Thoracic aorta (tissue), 2 donors: ENCODE measurements around the gene CLCNKA. TPM values are rescaled to one million over a fixed set of nuclear protein-coding genes. Genes with fewer than 3 reads are reported as not detected.

Experiments
- ATAC-seq: fragments of 150-250 bp; one replicate; pipeline ENCODE4 v1.8.0; 2017; ENCODE audit warnings: low read depth; ENCODE audit not compliant: insufficient number of reproducible peaks, low FRiP score
- DNase-seq: peaks from one replicate; pipeline ENCODE4 v3.0.0-alpha.2; 2020; ENCODE audit warnings: low spot score
- H3K27ac ChIP-seq, 2 donors: fragments of 200-600 bp; sonication (generic); 1 replicate in 1 of 2; 2 replicates in 1 of 2; pipeline ENCODE4 v1.5.1; 2016; ENCODE audit warnings: mild to moderate bottlenecking in 2 of 2, moderate library complexity in 2 of 2
- H3K27me3 ChIP-seq: fragments of 200-600 bp; sonication (generic); replicated peaks from 2 replicates; pipeline ENCODE4 v1.6.0; 2016; ENCODE audit warnings: mild to moderate bottlenecking; ENCODE audit not compliant: insufficient read depth
- H3K36me3 ChIP-seq: fragments of 200-600 bp; sonication (generic); one replicate; pipeline ENCODE4 v1.5.1; 2016
- H3K4me1 ChIP-seq, 2 donors: fragments of 200-600 bp; sonication (generic); 1 replicate in 1 of 2; 2 replicates in 1 of 2; pipeline versions ENCODE4 v1.5.1 to v1.6.0; 2016; ENCODE audit warnings: low read depth in 2 of 2, mild to moderate bottlenecking in 1 of 2; ENCODE audit not compliant: control insufficient read depth in 1 of 2
- H3K4me3 ChIP-seq: fragments of 200-600 bp; sonication (generic); 2 replicates; pipeline ENCODE4 v1.5.1; 2016; ENCODE audit warnings: mild to moderate bottlenecking
- H3K9me3 ChIP-seq: fragments of 200-600 bp; sonication (generic); 2 replicates; pipeline ENCODE4 v1.5.1; 2016
- total RNA-seq, 2 donors: library from RNA; depleted of rRNA; stranded (reverse); fragments of >200 nt; gene quantifications; one replicate each; pipeline versions ENCODE4 v1.1.0 to v1.2.3, GENCODE V29; 2016
- TF ChIP-seq, protein P1 (sequence below): fragments of 200-600 bp; sonication (generic); IDR thresholded peaks from one replicate; pipeline ENCODE4 v1.5.1; 2019; ENCODE audit warnings: antibody characterized with exemption

CLCNKA gene
- total RNA-seq, 2 donors from 2014 or later, result 4.7 TPM; not detected in 1

DNA sequence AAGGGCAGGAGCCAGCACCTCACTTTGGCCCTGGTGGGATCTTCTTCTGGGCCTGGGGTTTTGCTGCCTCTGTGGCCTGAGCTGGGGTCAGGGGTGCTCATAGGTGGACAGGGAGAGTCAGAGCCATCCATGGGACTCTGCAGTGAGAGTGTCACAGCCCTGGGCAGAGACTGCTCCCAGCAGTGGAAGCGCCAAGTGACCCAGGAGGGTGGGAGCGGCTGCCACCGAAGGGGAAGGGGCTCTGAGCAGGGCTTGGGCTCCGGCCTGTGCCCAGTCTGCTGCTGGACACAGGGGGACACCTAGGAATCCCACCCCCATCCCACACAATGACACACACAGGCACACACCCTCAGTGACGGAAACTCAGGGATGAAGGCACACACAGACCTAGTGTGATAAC is 22.1 kb downstream of the CLCNKA start:
- Histone ChIP-seq H3K4me3 (no peak overlapping the region), H3K36me3 (no peaks in the 10 kb centered on the region), H3K27me3 (no peaks in the 10 kb centered on the region), H3K9me3 (no peaks in the 10 kb centered on the region), H3K27ac (no peak overlapping the region), H3K4me1 (peaks cover 0 to 5% of the 10 kb centered on the region in 2 donors)
- TF ChIP-seq, protein P1, sequence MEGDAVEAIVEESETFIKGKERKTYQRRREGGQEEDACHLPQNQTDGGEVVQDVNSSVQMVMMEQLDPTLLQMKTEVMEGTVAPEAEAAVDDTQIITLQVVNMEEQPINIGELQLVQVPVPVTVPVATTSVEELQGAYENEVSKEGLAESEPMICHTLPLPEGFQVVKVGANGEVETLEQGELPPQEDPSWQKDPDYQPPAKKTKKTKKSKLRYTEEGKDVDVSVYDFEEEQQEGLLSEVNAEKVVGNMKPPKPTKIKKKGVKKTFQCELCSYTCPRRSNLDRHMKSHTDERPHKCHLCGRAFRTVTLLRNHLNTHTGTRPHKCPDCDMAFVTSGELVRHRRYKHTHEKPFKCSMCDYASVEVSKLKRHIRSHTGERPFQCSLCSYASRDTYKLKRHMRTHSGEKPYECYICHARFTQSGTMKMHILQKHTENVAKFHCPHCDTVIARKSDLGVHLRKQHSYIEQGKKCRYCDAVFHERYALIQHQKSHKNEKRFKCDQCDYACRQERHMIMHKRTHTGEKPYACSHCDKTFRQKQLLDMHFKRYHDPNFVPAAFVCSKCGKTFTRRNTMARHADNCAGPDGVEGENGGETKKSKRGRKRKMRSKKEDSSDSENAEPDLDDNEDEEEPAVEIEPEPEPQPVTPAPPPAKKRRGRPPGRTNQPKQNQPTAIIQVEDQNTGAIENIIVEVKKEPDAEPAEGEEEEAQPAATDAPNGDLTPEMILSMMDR, result no peak
- DNase-seq (no peak), ATAC-seq (no peak)

DNA sequence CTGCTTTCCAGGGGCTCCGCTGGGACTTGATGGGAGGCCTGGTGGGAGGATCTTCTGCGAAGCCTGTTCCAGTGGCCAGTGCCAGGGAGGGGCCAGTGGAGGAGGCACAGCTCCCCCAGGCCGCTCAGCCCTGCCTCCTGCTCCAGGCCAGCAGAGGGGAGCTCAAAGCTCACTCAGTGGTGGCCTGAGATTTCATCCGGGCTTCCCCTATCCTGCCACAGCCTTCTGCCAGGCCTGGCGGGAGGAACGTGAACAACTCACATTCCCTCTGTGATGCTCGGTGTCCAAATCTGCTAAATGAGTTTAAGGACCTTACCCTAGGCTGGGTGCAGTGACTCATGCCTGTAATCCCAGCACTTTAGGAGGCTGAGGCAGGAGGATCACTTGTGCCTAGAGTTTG is 25.0 kb downstream of the CLCNKA start:
- Histone ChIP-seq H3K27ac (no peak overlapping the region), H3K27me3 (no peaks in the 10 kb centered on the region), H3K36me3 (no peaks in the 10 kb centered on the region), H3K9me3 (no peaks in the 10 kb centered on the region), H3K4me1 (peaks cover 0 to 8% of the 10 kb centered on the region in 2 donors), H3K4me3 (no peak overlapping the region)
- TF ChIP-seq, protein P1, result no peak
- ATAC-seq, result no peak
- no peak for DNase-seq

DNA sequence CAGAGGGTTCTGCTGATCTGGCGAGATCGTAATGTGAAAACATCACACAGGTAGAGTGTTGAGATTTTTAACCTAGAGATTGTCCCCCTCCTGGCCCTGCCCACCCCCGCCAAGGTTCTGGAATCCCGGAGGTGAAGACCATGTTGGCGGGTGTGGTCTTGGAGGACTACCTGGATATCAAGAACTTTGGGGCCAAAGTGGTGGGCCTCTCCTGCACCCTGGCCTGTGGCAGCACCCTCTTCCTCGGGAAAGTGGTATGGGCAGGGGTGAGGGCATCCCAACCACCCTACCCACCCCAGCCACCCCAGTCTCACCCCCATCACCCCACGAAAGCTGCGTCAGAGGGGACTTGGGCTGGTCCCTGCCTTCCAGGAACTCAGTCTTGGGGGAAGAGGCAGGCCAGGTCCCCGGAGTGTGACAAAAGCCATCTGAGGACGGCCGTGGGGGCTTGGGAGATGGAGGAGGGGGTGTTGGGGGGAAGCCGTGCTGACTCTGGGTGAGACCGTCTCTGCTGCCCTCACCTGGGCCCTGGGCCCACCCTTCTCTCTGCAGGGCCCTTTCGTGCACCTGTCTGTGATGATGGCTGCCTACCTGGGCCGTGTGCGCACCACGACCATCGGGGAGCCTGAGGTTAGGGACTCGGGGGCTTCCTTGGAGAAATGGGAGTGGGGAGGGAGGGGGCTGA is 26.1 kb downstream of the CLCNKA start:
- DNase-seq, result no peak
- H3K27me3 ChIP-seq, result no peaks in the 10 kb centered on the region
- no peak overlapping the region for H3K27ac ChIP-seq
- no peaks in the 10 kb centered on the region for H3K36me3 ChIP-seq
- TF ChIP-seq, protein P1, result no peak
- no peaks in the 10 kb centered on the region for H3K9me3 ChIP-seq
- peaks cover 0 to 8% of the 10 kb centered on the region in 2 donors for H3K4me1 ChIP-seq
- no peak for ATAC-seq
- peak overlapping the region; percentile 68 for H3K4me3 ChIP-seq

DNA sequence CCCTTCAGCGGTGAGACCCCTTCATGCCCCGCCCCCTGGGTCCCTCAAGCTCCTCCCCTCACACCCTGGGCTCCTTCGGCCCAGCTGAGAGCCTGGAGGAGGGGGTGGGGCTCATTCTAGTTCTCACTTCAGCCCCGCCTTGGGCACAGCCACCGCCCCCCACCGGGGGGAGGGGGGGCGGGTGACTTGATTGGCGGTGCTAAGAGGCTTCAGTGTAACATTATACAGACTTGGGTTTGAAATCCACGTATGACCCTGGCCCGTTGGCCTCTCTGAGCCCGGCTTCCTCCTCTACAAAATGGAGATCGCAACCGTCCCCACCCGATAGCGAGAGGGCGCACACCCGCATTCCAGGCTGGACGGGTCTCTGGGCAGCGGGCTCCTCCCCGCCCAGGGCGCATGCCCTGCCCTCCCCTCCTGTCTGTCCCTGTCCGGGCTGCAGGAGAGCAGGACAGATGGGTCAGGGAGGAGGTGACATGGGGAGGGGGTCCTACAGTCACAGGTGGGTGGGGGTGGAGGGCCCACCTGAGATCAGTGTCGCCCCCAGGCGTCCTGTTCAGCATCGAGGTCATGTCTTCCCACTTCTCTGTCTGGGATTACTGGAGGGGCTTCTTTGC is 26.8 kb downstream of the CLCNKA start:
- Histone ChIP-seq H3K4me3 (peak overlapping the region; percentile 68), H3K9me3 (no peaks in the 10 kb centered on the region), H3K27me3 (no peaks in the 10 kb centered on the region), H3K27ac (no peak overlapping the region), H3K36me3 (no peaks in the 10 kb centered on the region), H3K4me1 (peaks cover 0 to 8% of the 10 kb centered on the region in 2 donors)
- DNase-seq, result no peak
- TF ChIP-seq, protein P1, result no peak
- no peak for ATAC-seq

DNA sequence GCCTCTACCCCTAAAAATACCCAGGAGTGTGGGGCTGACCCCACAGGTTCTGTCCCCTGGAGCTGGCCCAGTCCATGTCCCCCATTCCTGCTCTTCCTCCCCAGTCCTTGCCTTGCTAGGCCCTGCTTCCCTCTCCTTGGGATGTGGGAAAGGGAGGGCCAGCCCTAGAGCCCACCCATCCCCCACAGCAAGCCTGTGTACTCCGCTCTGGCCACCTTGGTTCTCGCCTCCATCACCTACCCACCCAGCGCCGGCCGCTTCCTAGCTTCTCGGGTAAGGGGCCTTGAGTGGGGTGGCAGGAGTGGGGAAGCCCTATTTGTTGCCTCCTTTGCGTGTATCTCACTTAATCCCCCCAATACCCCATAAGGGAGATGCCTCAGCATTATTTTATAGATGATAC is 28.5 kb downstream of the CLCNKA start:
- Histone ChIP-seq H3K36me3 (no peaks in the 10 kb centered on the region), H3K4me3 (no peak overlapping the region), H3K4me1 (peaks cover 0 to 8% of the 10 kb centered on the region in 2 donors), H3K9me3 (no peaks in the 10 kb centered on the region), H3K27ac (no peak overlapping the region), H3K27me3 (no peaks in the 10 kb centered on the region)
- ATAC-seq, result no peak
- no peak for DNase-seq
- TF ChIP-seq, protein P1, result no peak
